ENCODE data around the gene SDE2. TPM values are rescaled to one million over a fixed set of nuclear protein-coding genes. Genes with fewer than 3 reads are reported as not detected.

SDE2 gene
- 21.2 to 22.9 TPM (median 21.5 TPM) in 3 replicates for total RNA-seq

- Mint-ChIP-seq H3K4me1 (peaks cover 35% of the 10 kb centered on the region), H3K36me3 (peaks cover 5% of the 10 kb centered on the region)
These were observed at the start of gene SDE2 for GRCh38 chr1:225999227-225999911. Gene SDE2 (minus strand): TSS chr1:225999343. CDS start chr1:225999312, 31 bp downstream.

GRCh38 chr1:226048886-226049285, 49.7 kb upstream of the SDE2 start:
- Mint-ChIP-seq H3K4me1 (no peaks in the 10 kb centered on the region), H3K27me3 (ENCODE audit: low read depth) (no peaks in the 10 kb centered on the region), H3K36me3 (peaks cover 9% of the 10 kb centered on the region), H3K27ac (no peak overlapping the region), H3K9me3 (no peaks in the 10 kb centered on the region), H3K4me3 (no peak overlapping the region)
- TF ChIP-seq CTCF (IDR thresholded peaks at IDR 0.05; ENCODE audit: unreplicated experiment), result no peak
- DNase-seq (ENCODE audit: low spot score in 2 of 2, unreplicated experiment in 2 of 2), result no peak

More at GRCh38 chr1:225999227-225999911, at the start of gene SDE2:
- peak; percentile 100 for DNase-seq (ENCODE audit: low spot score in 2 of 2, unreplicated experiment in 2 of 2)
- H3K9me3 Mint-ChIP-seq, result no peaks in the 10 kb centered on the region
- H3K27me3 Mint-ChIP-seq (ENCODE audit: low read depth), result no peaks in the 10 kb centered on the region
- no peak for TF ChIP-seq CTCF (IDR thresholded peaks at IDR 0.05; ENCODE audit: unreplicated experiment)
- peak within 1 kb of the TSS; percentile 100 for H3K27ac Mint-ChIP-seq
- H3K4me3 Mint-ChIP-seq, result peak within 1 kb of the TSS; percentile 100

GRCh38 chr1:226047495-226047894, 48.4 kb upstream of the SDE2 start:
- H3K4me3 Mint-ChIP-seq, result no peak overlapping the region
- H3K27ac Mint-ChIP-seq, result no peak overlapping the region
- peaks cover 6% of the 10 kb centered on the region for H3K36me3 Mint-ChIP-seq
- H3K4me1 Mint-ChIP-seq, result no peaks in the 10 kb centered on the region
- H3K9me3 Mint-ChIP-seq, result no peaks in the 10 kb centered on the region
- TF ChIP-seq CTCF (IDR thresholded peaks at IDR 0.05; ENCODE audit: unreplicated experiment), result no peak
- no peaks in the 10 kb centered on the region for H3K27me3 Mint-ChIP-seq (ENCODE audit: low read depth)
- no peak for DNase-seq (ENCODE audit: low spot score in 2 of 2, unreplicated experiment in 2 of 2)

- Mint-ChIP-seq H3K27me3 (ENCODE audit: low read depth) (no peaks in the 10 kb centered on the region), H3K36me3 (peaks cover 4% of the 10 kb centered on the region), H3K27ac (no peak overlapping the region), H3K4me3 (no peak overlapping the region), H3K9me3 (no peaks in the 10 kb centered on the region), H3K4me1 (no peaks in the 10 kb centered on the region)
- TF ChIP-seq CTCF (IDR thresholded peaks at IDR 0.05; ENCODE audit: unreplicated experiment), result no peak
- DNase-seq (ENCODE audit: low spot score in 2 of 2, unreplicated experiment in 2 of 2), result no peak
These were observed 47.1 kb upstream of the SDE2 start for GRCh38 chr1:226046240-226046639.

- H3K36me3 Mint-ChIP-seq, result peaks cover 4% of the 10 kb centered on the region
- no peak overlapping the region for H3K27ac Mint-ChIP-seq
- no peak for DNase-seq (ENCODE audit: low spot score in 2 of 2, unreplicated experiment in 2 of 2)
- no peaks in the 10 kb centered on the region for H3K27me3 Mint-ChIP-seq (ENCODE audit: low read depth)
- H3K4me1 Mint-ChIP-seq, result no peaks in the 10 kb centered on the region
- no peak for TF ChIP-seq CTCF (IDR thresholded peaks at IDR 0.05; ENCODE audit: unreplicated experiment)
- H3K4me3 Mint-ChIP-seq, result no peak overlapping the region
- H3K9me3 Mint-ChIP-seq, result no peaks in the 10 kb centered on the region
These were observed 45.5 kb upstream of the SDE2 start for GRCh38 chr1:226044514-226045101.
